Measurements from ENCODE around the gene PDK4.

The PDK4 gene

DNA sequence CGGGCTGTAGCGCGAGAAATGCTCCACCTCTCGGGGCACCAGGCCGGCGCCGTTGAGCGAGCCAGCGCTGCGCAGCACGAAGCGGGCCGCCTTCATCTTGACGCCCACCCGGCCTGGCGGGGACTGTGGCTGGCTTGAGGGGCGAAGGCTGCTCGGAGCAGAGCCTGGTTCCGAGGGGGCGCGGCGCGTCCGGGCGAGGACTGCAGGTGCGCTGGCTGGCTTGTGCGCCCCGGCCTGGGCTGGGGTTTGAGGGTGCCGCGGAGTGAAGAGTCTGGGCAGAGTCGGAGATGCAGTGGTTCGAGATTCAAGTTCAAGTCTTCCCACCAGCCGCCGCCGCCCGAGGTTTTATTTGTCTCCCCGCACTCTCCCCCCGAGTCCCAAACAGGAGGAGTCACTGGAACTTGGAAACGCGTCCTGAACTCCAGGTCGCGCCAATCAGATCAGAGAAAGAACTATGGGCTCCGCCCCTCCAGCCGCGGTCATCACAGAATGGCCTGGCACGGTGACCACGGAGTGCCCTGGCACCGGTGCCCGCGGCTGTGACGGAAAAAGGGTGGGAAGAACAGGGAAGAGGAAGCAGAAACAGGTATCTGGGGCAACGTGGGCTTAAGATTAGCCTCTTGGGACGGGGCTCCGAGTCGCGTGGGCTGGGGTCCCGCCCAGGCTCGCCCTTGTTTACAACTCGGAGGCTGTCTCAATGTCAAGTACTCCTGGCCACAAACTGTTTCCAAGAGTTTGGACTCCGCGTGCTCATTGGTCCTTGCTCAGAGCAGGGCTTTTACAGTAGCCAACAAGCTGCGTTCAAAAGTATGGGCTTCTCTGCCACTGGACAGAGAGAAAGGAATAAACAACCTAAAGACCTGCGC, at the start of gene PDK4:
Gene PDK4 (minus strand): TSS at position 319 of the 866 bp plus-strand sequence. CDS start 223 bp downstream, at position 96.
- no peak for DNase-seq (ENCODE audit: low spot score)

GRCh38 chr7:95642173-95642572, 45.9 kb upstream of the PDK4 start:
- no peak for DNase-seq (ENCODE audit: low spot score)

DNA sequence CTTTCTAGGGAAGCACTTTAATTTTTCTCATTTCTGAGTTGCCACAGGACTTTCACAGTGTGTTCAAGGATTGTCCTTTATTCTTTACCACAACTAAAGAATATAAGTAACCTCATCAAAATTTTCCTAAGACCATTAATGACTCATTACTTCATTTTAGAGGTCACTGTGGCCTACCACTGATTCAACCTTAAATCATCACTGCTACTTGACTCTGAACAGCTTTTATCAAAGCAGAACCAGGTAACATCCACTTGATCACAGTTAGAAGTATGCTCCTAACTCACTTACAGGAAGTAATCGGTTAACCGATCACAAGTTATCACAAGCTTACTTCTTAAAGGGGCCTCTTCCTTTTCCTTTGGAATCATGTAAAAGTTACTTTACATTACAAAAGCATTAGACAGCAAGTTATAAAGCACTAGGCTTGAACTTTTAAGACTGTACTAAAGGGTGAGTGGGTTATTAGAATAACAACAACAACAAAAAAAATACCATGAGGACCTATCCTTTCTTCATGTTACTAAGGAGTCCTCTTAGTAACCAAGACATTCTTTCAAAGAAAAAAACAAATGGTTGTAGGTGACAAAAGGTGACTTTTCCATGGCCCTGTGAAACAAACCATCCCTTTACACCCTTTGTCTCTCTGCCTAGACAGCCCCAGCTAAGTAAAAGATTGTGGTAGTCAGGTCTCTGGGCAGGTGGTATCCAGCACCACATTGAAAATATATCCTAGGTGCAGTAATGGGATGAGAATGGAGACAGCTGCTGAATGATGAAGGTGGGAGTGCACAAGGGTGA, 40.0 kb upstream of the PDK4 start:
- DNase-seq (ENCODE audit: low spot score): no peak

GRCh38 chr7:95632609-95633008, 36.3 kb upstream of the PDK4 start:
- DNase-seq (ENCODE audit: low spot score): no peak

GRCh38 chr7:95631527-95631926, 35.2 kb upstream of the PDK4 start:
- DNase-seq (ENCODE audit: low spot score): no peak

DNA sequence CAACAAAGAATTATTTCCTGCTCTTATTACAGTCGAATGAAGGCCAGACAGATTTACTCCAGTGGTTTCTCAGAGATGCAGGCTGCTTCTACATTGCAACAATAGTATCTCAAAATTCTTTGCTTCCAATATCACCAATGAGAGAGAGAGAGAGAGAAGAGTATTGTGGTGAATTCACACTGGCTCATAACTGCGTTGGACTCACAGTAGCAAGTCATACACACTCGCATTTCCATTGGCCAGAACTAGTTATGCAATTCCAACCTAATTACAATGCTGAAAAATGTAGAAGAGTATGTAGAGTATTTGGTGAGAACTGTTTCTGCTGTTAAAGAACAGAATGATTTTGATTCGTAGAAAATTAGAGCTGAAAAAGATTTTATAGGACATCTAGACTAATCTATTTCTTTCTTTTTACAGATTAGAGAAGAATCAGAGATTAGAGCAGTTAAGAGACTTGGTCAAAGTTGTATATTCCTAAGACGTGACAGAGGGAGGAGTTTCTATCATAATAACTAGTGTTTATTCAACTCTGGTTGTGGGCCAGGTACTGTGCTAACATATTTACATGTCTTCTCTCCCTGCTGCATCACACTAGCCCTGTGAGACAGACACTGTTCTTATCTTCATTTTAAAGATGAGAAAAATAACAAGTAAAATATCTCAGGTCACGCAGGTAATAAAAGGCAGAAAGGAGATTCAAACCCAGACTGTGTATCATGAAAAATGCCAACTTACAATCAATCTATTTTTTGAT, 34.6 kb upstream of the PDK4 start:
- no peak for DNase-seq (ENCODE audit: low spot score)

- DNase-seq (ENCODE audit: low spot score): no peak
These were observed 32.6 kb upstream of the PDK4 start for GRCh38 chr7:95628831-95629439.

DNA sequence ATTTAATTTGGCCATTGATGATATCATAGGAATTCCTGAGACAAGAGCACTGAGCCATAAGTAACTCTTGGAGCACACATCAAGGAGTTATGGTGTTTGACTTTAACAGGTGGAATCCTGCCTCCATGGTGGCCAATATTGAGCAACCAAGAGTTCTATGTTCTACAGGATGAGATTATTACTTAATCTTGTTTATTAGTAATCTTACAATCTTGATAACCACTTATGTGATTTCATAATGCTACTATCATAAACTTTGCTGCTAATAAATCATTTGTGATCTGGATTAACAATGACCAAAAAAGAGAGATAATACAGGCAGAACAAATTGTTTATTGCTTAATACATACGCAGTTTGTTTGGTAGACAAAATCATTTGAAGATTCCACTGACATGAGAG, 27.5 kb upstream of the PDK4 start:
- DNase-seq (ENCODE audit: low spot score): no peak

GRCh38 chr7:95622859-95623258, 26.5 kb upstream of the PDK4 start:
- no peak for DNase-seq (ENCODE audit: low spot score)

DNA sequence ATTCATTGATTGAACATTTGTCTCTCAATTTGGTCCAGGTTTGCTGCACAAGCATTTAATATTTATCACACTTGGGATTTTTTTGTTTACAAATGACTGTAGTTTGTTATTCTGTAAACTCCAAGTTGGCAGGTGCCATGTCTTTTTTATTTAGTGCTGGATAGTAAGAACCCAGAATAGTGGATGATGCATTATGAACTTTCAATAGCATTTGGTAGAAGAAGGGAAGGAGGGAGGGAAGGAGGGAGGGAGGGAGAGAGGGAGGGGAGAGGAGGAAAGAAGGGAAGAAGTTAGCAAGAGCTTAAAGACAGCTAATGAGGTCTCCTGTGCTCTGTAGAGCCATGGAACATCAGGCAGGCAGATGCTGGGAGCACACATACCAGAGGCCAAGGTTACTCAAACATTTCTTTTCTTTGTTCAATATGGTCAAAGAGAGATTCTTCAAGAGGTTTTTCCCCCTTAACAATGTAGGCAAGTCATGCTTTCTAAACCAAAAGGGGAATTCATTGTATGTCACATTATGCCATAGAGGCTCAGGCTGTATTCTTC, 25.8 kb upstream of the PDK4 start:
- DNase-seq (ENCODE audit: low spot score): no peak

DNA sequence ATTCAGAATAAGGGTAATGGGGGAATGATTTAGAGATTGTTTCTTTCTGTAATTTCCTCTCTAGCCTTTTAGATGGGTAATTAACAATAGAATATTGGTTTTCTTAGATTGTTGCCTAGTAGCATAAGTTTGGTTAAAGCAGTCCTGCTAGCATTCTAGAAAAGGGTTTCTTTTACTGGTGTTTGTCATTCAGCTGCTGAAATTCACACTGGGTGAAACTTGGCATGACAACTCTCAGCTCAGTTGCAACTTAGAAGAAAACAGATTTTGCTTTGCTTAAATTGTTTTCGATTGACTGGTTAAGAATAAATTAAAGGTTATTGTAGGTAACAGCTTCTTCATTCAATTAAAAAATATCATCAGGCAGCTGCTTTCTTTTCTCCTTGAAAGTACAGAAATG, 25.1 kb upstream of the PDK4 start:
- no peak for DNase-seq (ENCODE audit: low spot score)

GRCh38 chr7:95620631-95621030, 24.3 kb upstream of the PDK4 start:
- DNase-seq (ENCODE audit: low spot score): no peak

- DNase-seq (ENCODE audit: low spot score): no peak
These were observed 23.6 kb upstream of the PDK4 start for GRCh38 chr7:95619921-95620320.

DNA sequence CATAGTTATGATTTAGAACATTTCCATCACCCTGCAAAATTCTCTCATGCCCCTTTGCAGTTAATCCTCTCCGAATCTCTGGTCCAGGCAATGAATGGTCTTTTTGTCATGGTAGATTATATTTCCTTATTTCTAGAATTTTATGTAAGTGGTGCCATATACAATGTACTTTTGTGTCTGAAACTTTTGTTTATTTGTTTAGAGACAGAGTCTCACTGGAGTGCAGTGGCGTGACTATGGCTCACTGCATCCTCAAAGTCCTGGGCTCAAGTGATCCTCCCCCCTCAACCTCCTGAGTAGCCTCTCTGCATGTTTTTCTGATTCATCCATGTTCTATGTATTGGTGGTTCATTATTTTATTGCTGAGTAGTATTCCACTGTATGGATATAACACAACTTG, 23.2 kb upstream of the PDK4 start:
- DNase-seq (ENCODE audit: low spot score): no peak

DNA sequence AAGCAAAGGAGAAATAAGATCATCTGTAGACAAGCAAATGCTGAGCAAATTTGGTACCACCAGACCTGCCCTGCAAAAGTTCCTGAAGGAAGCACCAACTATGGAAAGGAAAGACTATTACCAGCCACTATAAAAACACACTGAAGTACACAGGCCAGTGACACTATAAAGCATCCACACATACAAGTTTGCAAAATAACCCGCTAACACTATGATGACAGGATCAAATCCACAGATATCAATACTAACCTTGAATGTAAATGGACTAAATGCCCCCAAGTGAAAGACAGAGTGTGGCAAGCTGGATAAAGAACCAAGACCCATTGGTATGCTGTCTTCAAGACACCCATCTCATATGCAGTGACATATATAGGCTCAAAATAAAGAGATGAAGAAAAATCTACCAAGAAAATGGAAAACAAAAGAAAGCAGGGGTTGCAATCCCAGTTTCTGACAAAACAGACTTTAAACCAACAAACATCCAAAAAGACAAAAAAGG, 18.2 kb upstream of the PDK4 start:
- no peak for DNase-seq (ENCODE audit: low spot score)

DNA sequence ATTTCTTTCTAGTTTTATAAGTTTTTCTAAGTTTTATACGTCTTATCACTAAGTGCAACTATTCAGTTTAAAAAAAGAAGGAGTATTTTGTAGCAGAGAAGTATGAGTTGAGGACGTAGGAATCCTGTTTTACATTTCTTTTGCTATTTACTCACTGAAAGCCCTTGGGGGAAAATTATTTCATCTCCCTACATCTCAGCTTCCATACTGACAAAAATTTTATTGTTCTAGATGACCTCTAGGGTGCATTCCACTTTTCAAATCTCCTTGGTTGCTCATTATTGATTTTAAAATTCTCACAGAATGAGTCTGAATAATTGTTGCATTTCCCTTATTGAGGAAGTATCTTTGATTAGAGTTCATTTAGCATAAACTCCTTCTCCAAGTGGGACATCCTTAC, 14.9 kb upstream of the PDK4 start:
- no peak for DNase-seq (ENCODE audit: low spot score)

- DNase-seq (ENCODE audit: low spot score): no peak
These were observed 13.1 kb upstream of the PDK4 start for GRCh38 chr7:95609277-95609971.

DNA sequence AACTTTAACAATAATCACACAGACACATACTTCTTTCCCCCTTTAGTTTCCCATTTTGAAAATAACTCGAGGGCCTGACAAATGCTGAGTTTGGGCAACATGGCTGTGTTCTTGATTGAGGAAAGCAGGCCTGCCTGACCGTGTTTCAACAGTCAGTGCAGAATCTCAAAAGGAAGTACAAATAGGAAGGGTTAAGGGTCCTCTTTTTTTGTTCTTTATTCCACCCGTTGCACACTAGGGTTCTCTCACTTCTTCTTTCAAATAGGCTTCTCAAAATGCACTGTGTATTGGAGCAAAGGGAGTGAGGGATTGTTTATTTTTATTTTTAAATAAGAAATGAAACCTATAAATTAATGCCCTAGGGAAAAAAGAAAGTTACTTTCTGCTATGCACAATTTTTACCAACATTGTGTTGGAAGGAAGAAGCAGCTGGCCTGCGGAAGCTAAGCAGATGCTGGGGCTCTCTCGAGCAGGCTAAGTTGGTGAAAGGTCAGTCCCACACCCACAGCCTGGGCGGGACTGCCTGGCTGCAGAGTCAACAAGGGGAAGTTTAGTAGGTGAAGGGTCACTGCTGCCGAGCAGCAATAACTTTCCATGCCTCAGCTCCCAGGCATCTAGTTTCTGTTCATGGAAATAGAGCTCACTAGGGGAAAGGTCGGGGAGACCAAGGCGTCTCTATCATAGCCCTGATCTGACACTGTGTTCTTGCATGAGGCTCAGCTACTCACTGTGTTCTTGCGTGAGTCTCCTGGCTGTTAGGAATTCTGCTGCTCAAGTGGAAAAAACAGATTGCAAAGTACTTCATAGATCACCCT, 12.2 kb upstream of the PDK4 start:
- DNase-seq (ENCODE audit: low spot score): no peak

GRCh38 chr7:95607561-95607960, 11.2 kb upstream of the PDK4 start:
- DNase-seq (ENCODE audit: low spot score): no peak

DNA sequence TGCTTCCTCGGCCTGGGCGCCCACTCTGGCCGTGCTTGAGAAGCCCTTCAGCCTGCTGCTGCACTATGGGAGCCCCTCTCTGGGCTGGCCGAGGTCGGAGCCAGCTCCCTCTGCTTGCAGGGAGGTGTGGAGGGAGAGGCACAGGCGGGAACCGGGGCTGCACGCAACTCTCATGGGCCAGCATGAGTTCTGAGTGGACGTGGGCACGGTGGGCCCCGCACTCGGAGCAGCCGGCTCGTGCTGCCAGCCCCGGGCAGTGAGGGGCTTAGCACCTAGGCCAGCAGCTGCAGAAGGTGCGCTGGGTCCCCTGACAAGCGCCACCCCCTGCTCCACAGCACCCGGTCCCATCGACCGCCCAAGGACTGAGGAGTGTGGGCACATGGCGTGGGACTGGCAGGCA, 9.0 kb upstream of the PDK4 start:
- no peak for DNase-seq (ENCODE audit: low spot score)

All from activated CD4-positive, alpha-beta T cell treated with anti-CD3 and anti-CD28 coated beads, Interleukin-2, Interleukin-4, amounts not matched to agents 100 ng/mL and 50 ng/mL, durations not matched to agents 16 hours and 8 hours (primary cell).